Measurements from ENCODE around the gene PSMC4. TPM values are rescaled to one million over a fixed set of nuclear protein-coding genes. Genes with fewer than 3 reads are reported as not detected.

Gene PSMC4
- total RNA-seq, 1 experiment from 2014 or later, result 258 TPM

GRCh38 chr19:40009674-40010073, 38.7 kb downstream of the PSMC4 start:
- Histone ChIP-seq H3K9me2 (replicated peaks; ENCODE audit: low read length) (no peaks in the 10 kb centered on the region), H3K4me3 (ENCODE audit: low read length) (no peak overlapping the region), H3K9ac (ENCODE audit: low read length) (no peak overlapping the region), H2AFZ (ENCODE audit: low read length) (no peak overlapping the region), H3F3A (ENCODE audit: low read length, unreplicated experiment) (no peaks in the 10 kb centered on the region), H3K27ac (ENCODE audit: low read length) (no peak overlapping the region), H4K20me1 (ENCODE audit: low read length) (no peaks in the 10 kb centered on the region), H3K4me2 (ENCODE audit: low read length) (no peak overlapping the region), H3K79me2 (ENCODE audit: low read length) (no peaks in the 10 kb centered on the region), H3K36me3 (ENCODE audit: low read depth, low read length) (peaks cover 16% of the 10 kb centered on the region; the same call in 1 of the 2 replicates), H3K27me3 (ENCODE audit: low read length) (no peaks in the 10 kb centered on the region), H3K4me1 (ENCODE audit: insufficient read depth, low read length) (peaks cover 12% of the 10 kb centered on the region), H3K9me3 (ENCODE audit: low read length) (peaks cover 7% of the 10 kb centered on the region; the same call in 1 of the 2 replicates)
- ChIA-PET POLR2A (ENCODE audit: unreplicated experiment) (no interaction called here), CTCF (no interaction called here)
- no peak for ATAC-seq
- TF ChIP-seq EZH2 (IDR thresholded peaks at IDR 0.05; ENCODE audit: low read length, unreplicated experiment) (no peak), EZH2phosphoT487 (IDR thresholded peaks at IDR 0.05; ENCODE audit: borderline replicate concordance, low read length) (no peak), CTCF (conservative IDR thresholded peaks at IDR 0.05; ENCODE audit: low read depth, low read length) (no peak)
- intact Hi-C loops (cut with micrococcal nuclease), result no loop called here
- DNase-seq, result no peak
- BruUV-seq (replicated peaks), result no TSS peak

GRCh38 chr19:40013991-40014390, 43.0 kb downstream of the PSMC4 start:
- ChIA-PET CTCF (no interaction called here), POLR2A (ENCODE audit: unreplicated experiment) (no interaction called here)
- TF ChIP-seq EZH2 (IDR thresholded peaks at IDR 0.05; ENCODE audit: low read length, unreplicated experiment) (no peak), CTCF (conservative IDR thresholded peaks at IDR 0.05; ENCODE audit: low read depth, low read length) (no peak), EZH2phosphoT487 (IDR thresholded peaks at IDR 0.05; ENCODE audit: borderline replicate concordance, low read length) (no peak)
- Histone ChIP-seq H3K36me3 (ENCODE audit: low read depth, low read length) (peaks cover 21% of the 10 kb centered on the region; the same call in 1 of the 2 replicates), H3K27ac (ENCODE audit: low read length) (no peak overlapping the region), H2AFZ (ENCODE audit: low read length) (no peak overlapping the region), H3K27me3 (ENCODE audit: low read length) (no peaks in the 10 kb centered on the region), H3K9me3 (ENCODE audit: low read length) (peaks cover 13% of the 10 kb centered on the region; the same call in 1 of the 2 replicates), H3K79me2 (ENCODE audit: low read length) (no peaks in the 10 kb centered on the region), H3F3A (ENCODE audit: low read length, unreplicated experiment) (no peaks in the 10 kb centered on the region), H3K4me1 (ENCODE audit: insufficient read depth, low read length) (no peaks in the 10 kb centered on the region), H3K4me2 (ENCODE audit: low read length) (no peak overlapping the region), H4K20me1 (ENCODE audit: low read length) (no peaks in the 10 kb centered on the region), H3K9me2 (replicated peaks; ENCODE audit: low read length) (no peaks in the 10 kb centered on the region), H3K4me3 (ENCODE audit: low read length) (no peak overlapping the region), H3K9ac (ENCODE audit: low read length) (no peak overlapping the region)
- BruUV-seq (replicated peaks), result no TSS peak
- DNase-seq (no peak), ATAC-seq (no peak)
- intact Hi-C loops (cut with micrococcal nuclease), result no loop called here

GRCh38 chr19:40023969-40024368, 53.0 kb downstream of the PSMC4 start:
- intact Hi-C loops (cut with micrococcal nuclease), result no loop called here
- no peak overlapping the region for H3K4me3 ChIP-seq (ENCODE audit: low read length)
- no peak overlapping the region for H3K4me2 ChIP-seq (ENCODE audit: low read length)
- H3K27me3 ChIP-seq (ENCODE audit: low read length), result no peaks in the 10 kb centered on the region
- ChIA-PET CTCF (no interaction called here), POLR2A (ENCODE audit: unreplicated experiment) (no interaction called here)
- H3K4me1 ChIP-seq (ENCODE audit: insufficient read depth, low read length), result no peaks in the 10 kb centered on the region
- H3K9me2 ChIP-seq (replicated peaks; ENCODE audit: low read length), result no peaks in the 10 kb centered on the region
- no peak overlapping the region for H3K27ac ChIP-seq (ENCODE audit: low read length)
- peaks cover 10% of the 10 kb centered on the region; the same call in 1 of the 2 replicates for H3K9me3 ChIP-seq (ENCODE audit: low read length)
- H4K20me1 ChIP-seq (ENCODE audit: low read length), result no peaks in the 10 kb centered on the region
- ATAC-seq, result no peak
- peaks cover 3% of the 10 kb centered on the region; the same call in 1 of the 2 replicates for H3K36me3 ChIP-seq (ENCODE audit: low read depth, low read length)
- no peaks in the 10 kb centered on the region for H3F3A ChIP-seq (ENCODE audit: low read length, unreplicated experiment)
- no peak overlapping the region for H3K9ac ChIP-seq (ENCODE audit: low read length)
- H3K79me2 ChIP-seq (ENCODE audit: low read length), result no peaks in the 10 kb centered on the region
- no peak for DNase-seq
- BruUV-seq (replicated peaks), result no TSS peak
- no peak for TF ChIP-seq EZH2phosphoT487 (IDR thresholded peaks at IDR 0.05; ENCODE audit: borderline replicate concordance, low read length)
- no peak for TF ChIP-seq CTCF (conservative IDR thresholded peaks at IDR 0.05; ENCODE audit: low read depth, low read length)
- no peak for TF ChIP-seq EZH2 (IDR thresholded peaks at IDR 0.05; ENCODE audit: low read length, unreplicated experiment)
- no peak overlapping the region for H2AFZ ChIP-seq (ENCODE audit: low read length)

Data from PC-3 (cell line).